Stimulated activated CD4-positive, alpha-beta T cell treated with anti-CD3 and anti-CD28 coated beads, Interleukin-2, amount 100 ng/mL, for 4 hours (primary cell): ENCODE data around the gene RNF112.

ENCODE experiments used
- DNase-seq: peaks from one replicate; pipeline ENCODE4 v3.0.0-alpha.2; 2020; ENCODE audit warnings: low read depth

The RNF112 gene

DNA sequence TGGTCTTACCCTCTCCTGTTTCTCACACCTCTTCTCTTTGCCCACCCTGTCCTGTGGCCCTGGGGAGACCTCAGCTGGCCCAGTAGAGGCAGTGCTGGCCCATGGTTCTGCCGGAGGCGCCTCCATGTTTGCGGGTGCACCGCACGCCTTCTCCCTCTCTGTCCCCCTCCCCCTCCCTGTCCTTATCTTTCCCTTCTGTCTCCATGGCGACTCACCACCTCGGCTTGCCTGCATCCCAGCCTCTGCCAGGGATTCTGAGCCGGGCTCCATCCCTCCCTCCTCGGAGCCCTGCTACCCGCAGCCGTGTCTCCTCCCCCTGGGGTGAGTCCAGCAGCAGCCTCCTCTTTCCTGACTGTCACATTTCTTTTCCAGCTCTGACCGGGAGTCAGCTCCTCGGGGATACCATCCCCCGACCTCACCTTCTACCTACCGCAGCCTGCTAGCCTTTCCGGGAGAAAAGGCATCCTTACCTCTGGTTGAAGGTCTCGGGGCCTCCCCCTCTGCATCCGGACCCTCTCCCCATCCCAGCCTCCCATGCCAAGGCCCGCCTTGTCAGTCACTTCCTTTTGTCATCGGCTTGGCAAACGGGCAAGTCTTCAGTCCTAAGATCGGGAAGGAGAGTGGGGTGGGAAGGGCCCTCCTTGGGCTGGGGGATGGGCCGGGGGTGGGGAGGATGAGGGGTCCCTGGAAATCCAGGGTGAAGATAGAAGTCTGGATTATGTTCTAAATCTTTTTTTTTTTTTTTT is at the start of gene RNF112:
TSS of gene RNF112 (plus strand) at position 358 of the 746 bp plus-strand sequence. CDS start at position 535, 177 bp downstream.
- DNase-seq = no peak

- DNase-seq = no peak
These were observed 49.7 kb upstream of the RNF112 start for GRCh38 chr17:19361326-19361725.

GRCh38 chr17:19361944-19362276 is 49.1 kb upstream of the RNF112 start:
- no peak for DNase-seq

GRCh38 chr17:19362277-19363113 is 48.5 kb upstream of the RNF112 start, which contains the start of gene B9D1:
B9D1 (minus strand) TSS chr17:19362723; CDS start chr17:19362569, 154 bp downstream.
- DNase-seq = peak; percentile 89

- DNase-seq = no peak
These were observed 48.0 kb upstream of the RNF112 start for GRCh38 chr17:19363114-19363438.

GRCh38 chr17:19363460-19364035 is 47.5 kb upstream of the RNF112 start:
- no peak for DNase-seq

DNA sequence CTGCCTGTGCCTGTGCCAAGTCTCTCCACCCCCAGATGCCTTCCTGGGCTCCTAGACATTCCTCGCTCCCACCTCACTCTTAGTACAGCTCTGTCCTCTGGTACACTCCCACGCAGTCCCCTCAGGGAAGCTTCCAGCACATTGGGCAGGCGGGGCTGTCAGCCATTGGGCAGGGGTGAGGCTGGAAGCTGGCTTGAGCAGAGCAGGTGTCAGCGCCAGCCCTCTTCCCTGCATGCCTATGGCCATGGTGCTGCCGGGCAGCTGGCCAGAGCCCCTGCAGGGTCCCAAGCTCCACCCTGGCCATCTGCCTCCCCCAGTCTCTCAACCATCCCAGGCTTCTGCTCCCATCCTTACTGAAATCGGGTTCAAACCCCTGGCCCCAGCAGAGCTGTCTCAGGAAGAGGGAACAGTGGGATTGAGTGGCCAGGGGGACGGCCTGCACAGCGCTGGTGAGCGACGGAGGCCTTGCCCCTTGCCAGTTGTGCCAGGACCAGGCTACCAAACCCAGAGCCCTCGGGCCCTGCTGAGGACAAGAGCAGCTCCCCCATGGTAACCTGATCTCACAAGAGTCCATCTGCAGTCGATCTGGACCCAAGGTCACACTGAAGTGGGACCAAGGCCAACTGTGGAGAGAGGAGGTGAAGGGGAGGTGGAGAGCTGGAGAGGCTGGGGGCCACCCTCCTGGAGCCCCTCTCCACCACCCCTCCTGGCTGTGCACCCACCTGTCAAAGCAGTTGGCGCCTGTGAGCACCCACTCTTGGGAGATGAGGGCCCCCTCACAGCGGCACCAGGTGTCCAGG is 46.1 kb upstream of the RNF112 start:
- no peak for DNase-seq

DNA sequence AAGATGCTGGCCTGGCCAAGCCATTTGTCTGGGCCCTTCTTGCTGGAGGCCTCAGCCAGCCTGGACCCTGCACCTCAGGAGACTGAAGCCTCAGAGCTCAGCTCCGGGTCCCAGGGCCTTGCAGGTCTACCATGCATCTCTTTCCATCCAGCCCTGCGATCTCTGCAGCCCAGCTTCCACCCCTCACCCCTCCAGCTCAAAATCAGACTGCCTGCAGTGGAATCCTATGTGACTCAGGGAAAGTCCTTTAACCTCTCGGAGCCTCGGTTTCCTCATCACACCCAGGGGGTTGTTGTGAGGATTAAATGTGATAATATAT is 45.6 kb upstream of the RNF112 start:
- DNase-seq = no peak

GRCh38 chr17:19365833-19366636 is 45.0 kb upstream of the RNF112 start:
- no peak for DNase-seq

DNA sequence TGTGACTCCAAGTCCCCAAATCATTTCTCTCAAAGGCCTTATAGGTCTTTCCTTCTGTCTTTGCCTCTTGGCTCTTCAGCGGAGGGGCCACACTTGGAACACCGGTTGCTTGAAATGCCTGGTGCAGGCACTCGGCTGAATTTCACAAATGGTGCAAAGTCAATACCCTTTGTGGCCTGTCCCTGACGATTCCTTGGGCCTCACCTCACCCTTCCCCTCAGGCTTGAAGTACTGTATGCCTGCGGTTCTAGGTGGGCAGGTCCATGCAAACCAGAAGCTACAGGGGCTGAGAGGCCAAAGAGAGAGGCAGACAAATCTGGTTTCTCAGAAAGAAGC is 44.4 kb upstream of the RNF112 start:
- no peak for DNase-seq

DNA sequence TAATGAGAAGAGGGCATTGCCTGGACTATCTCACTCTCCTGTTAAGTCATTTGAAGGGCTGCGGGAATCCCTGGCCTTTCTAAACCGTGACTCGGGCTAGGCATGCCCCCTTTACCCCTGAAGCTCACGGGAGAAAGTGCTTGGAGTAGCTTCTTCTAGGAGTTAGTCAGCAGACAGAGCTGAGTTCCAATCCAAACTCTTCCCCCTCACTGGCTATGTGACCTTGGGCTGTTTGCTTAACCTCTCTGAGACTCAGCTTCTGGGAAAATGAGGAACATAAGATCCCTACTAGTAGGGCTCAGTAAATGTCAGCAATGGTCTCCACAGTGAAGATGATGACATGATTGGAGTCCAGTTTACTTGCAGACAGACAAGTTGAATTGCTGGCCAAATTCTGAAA is 42.8 kb upstream of the RNF112 start:
- no peak for DNase-seq

DNA sequence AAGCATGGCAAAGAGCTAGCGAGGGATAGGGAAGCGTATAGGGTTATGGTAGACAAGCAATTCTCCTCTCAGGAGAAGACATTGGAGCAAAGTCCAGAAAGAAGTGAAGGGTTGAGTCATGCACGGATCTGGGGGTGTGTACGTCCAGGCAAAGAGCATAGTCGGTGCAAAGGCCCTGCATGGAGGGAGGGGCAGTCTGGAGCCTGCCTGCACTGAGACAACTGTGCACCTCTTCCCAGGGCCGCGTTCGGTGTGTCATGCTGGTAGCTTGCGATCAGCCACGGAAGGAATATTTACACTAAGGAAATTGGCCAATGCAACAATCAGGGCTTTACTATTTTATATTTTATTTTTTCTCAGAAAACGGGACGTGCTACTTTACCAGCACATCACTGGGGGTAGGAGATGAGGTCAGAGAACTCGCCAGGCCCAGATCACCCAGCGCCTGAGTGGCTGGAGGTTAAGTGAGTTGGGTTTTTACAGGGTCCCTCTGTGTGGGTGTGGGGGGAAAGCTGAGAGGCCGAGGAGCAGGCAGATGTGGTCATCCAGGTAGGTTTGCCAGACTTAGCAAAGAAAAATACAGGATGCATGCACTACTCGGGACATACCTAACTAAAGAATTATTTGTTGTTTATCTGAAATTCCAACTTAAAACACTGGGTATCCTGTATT is 41.8 kb upstream of the RNF112 start:
- no peak for DNase-seq

DNA sequence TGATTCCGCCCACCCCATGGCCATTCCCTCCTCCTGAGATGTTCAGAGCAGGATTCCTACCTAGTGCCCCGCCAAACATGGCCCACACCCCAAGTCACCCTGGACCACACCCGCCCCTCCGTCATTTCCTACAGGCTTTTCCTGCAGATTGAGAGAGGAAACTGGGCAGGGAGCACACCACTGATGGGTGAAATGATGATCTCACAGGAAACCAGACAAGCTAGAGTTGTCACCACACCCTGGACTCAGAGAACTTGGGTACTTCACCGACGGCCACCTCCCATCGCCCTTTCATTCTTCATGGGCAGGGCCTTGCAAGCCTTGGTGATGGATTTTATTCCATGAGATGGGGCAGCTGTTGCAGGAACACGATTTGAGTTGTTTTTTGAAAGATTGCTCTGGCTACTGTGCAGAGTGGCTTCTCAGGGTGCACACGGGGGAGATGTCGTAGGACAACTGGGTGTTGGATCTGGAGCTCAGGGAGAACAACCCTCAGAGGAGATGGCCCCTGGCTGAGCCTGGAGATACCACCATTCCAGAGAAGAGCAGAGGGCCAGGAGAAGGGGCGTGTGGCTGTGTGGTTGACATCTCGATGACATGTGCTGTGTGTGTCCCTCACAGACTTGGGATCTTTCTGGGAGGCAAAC is 41.1 kb upstream of the RNF112 start:
- DNase-seq = no peak

GRCh38 chr17:19370493-19370960 is 40.5 kb upstream of the RNF112 start:
- no peak for DNase-seq

- DNase-seq = no peak
These were observed 39.6 kb upstream of the RNF112 start for GRCh38 chr17:19371259-19372010.

- DNase-seq = no peak
These were observed 39.0 kb upstream of the RNF112 start for GRCh38 chr17:19372011-19372370.

- no peak for DNase-seq
These were observed 38.6 kb upstream of the RNF112 start for GRCh38 chr17:19372439-19372838.

DNA sequence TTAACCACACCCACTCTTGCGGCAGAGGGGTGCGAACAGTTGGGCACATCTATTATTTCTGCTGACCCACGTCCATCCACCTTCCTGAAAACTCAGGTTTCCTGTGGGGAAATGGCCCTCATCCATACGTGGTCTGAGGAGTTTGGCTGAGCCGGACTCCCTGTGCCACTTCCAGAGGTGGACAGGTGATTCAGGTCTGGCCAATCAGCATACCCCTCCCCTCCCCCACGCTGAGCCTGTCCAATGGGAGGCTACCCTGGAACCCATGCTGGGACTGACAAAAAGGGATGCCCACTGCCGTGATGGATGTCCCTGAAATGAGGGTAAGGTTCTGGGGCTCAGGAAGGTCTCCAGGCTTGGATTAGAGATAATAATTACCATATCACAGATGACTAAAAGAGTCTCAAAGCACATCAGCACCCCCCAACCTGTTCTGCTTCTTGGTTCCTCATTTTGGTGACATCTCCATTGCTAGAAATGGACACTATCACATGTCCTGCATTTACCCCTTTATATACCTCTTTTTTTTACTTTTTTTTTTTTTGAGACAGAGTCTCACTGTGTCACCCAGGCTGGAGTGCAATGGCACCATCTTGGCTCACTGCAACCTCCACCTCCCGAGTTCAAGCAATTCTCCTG is 38.0 kb upstream of the RNF112 start:
- no peak for DNase-seq

DNA sequence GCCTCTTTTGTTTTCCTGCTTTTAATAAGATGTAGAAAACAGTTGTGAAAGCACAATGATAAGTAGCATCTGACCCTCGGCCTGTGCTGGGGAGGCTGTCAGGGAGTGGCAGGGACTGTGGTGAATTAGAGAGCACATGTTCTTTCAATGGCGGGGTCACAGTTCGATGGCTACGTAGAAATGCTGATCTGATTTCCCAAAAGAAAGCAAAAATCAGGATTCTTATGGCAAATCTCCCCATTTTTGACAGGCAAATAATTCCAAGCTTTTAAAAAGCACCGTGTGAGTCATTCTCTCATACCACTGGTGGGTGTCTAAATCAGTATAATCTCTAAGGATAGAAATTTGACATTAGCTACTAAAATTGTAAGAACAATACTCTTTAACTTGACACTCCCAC is 36.9 kb upstream of the RNF112 start:
- DNase-seq = no peak
